HG03196 (cell line): ENCODE results near the gene CDK11A.
"Not testable (repeated sequence)": the region's sequence is repeated elsewhere in the genome, so short reads cannot be mapped to it uniquely, and the experiment has no call there.

ENCODE experiments used
- ATAC-seq: cut with Tn5 transposase; IDR thresholded peaks from one replicate; pipeline ENCODE4 v1.9.1; 2021; ENCODE audit not compliant: unreplicated experiment

The CDK11A gene

GRCh38 chr1:1726088-1726487 is 1.9 kb upstream of the CDK11A start:
- ATAC-seq: not testable (repeated sequence)

- no peak for ATAC-seq
Measured at GRCh38 chr1:1721201-1721600, 3.0 kb downstream of the CDK11A start.

GRCh38 chr1:1715109-1715883 is 8.9 kb downstream of the CDK11A start:
- not testable (repeated sequence) for ATAC-seq

GRCh38 chr1:1707897-1708296 is 16.3 kb downstream of the CDK11A start:
- ATAC-seq: not testable (repeated sequence)

- not testable (repeated sequence) for ATAC-seq
Measured at GRCh38 chr1:1707241-1707640, 16.9 kb downstream of the CDK11A start.

- ATAC-seq: not testable (repeated sequence)
Measured at GRCh38 chr1:1705623-1706022, 18.5 kb downstream of the CDK11A start.

- ATAC-seq: not testable (repeated sequence)
Measured at GRCh38 chr1:1704284-1704957, 19.7 kb downstream of the CDK11A start.

GRCh38 chr1:1703796-1704195 is 20.4 kb downstream of the CDK11A start:
- ATAC-seq: no peak

- not testable (repeated sequence) for ATAC-seq
Measured at GRCh38 chr1:1702506-1702905, 21.7 kb downstream of the CDK11A start.

- not testable (repeated sequence) for ATAC-seq
Measured at GRCh38 chr1:1700557-1700956, 23.6 kb downstream of the CDK11A start.

GRCh38 chr1:1700067-1700466 is 24.1 kb downstream of the CDK11A start:
- ATAC-seq: not testable (repeated sequence)

GRCh38 chr1:1699061-1699460 is 25.1 kb downstream of the CDK11A start:
- not testable (repeated sequence) for ATAC-seq

- not testable (repeated sequence) for ATAC-seq
Measured at GRCh38 chr1:1697358-1698183, 26.6 kb downstream of the CDK11A start.

- not testable (repeated sequence) for ATAC-seq
Measured at GRCh38 chr1:1696431-1697357, 27.5 kb downstream of the CDK11A start.

GRCh38 chr1:1692714-1693647 is 31.2 kb downstream of the CDK11A start, which contains the start of gene SLC35E2B:
Gene SLC35E2B, minus strand, starts transcription at chr1:1692795. Its CDS starts 16,096 bp downstream, at chr1:1676699.
- ATAC-seq: peak; percentile 83

GRCh38 chr1:1692324-1692713 is 31.8 kb downstream of the CDK11A start:
- peak; percentile 42 for ATAC-seq

GRCh38 chr1:1691443-1691842 is 32.7 kb downstream of the CDK11A start:
- not testable (repeated sequence) for ATAC-seq

- not testable (repeated sequence) for ATAC-seq
Measured at GRCh38 chr1:1689526-1689925, 34.6 kb downstream of the CDK11A start.

GRCh38 chr1:1687846-1688245 is 36.3 kb downstream of the CDK11A start:
- ATAC-seq: no peak
